GM18505 (cell line): Measurements from ENCODE around the gene PRPF18.

Experiments used
- ATAC-seq: cut with Tn5 transposase; IDR thresholded peaks from one replicate; pipeline ENCODE4 v1.9.1; 2021; ENCODE audit not compliant: unreplicated experiment
- POLR2A ChIP-seq: IDR thresholded peaks from 4 replicates; pipeline ENCODE4 v1.6.1; 2011; ENCODE audit warnings: borderline replicate concordance; ENCODE audit not compliant: insufficient read depth, insufficient read length; ENCODE audit errors: extremely low read depth

Gene PRPF18

GRCh38 chr10:13658871-13659685 lies 72.3 kb downstream of the PRPF18 start:
- no peak for TF ChIP-seq POLR2A
- ATAC-seq: no peak

DNA sequence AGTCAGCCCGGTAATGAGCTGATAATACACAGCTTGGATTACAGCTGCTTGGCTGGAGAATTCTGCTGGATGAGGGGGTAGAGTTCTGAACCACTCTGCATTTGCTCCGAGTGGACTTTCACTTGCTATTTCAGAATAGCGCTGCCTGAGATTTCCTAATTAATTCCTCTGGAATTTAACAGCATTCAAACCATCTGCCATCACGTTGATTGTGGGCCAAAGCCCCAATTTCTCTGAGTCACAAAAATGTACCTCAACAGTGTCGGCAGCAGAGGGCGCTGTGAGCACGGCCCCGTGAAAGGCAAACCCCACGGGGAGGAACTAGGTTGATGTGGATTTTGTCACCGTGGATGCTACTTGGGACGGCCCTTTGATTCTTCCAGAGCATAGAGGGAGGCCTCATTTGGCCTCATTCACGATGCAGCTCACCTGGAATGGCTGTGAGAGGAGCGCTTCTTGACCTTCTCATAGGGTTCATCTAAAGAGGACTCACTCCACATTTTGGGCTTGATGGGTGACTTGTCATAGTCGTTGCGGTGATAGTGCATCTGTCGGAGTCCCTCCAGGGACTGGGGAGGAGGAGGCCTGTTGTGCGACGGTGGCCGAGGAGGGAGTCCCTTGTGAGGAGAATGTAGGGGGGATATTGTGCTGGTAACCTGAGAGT lies 73.3 kb downstream of the PRPF18 start:
- no peak for TF ChIP-seq POLR2A
- ATAC-seq: no peak

DNA sequence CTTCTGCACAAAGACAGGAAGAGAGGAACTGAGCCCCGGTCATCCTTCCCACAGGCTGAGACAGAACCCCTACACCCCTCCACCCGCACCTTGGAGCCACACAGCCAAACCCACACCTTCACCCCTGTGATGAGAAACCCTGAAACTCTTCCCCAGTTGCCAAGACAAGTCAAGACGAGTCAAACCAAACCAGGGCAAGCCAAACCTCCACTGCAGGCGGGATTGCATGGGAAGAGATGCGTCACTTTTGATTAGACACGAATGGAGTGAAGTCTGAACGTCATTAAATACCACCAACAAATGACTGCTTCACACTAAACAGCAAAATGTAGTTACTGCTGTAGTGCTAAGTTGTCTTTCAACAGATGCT lies 73.8 kb downstream of the PRPF18 start:
- no peak for ATAC-seq
- TF ChIP-seq POLR2A: no peak

- ATAC-seq: no peak
Measured at GRCh38 chr10:13661256-13661655, 74.5 kb downstream of the PRPF18 start.

GRCh38 chr10:13665516-13666262 lies 78.9 kb downstream of the PRPF18 start:
- no peak for ATAC-seq
- TF ChIP-seq POLR2A: no peak

More at GRCh38 chr10:13661256-13661655, 74.5 kb downstream of the PRPF18 start:
- TF ChIP-seq POLR2A: no peak

- no peak for TF ChIP-seq POLR2A
- ATAC-seq: no peak
Measured at GRCh38 chr10:13668126-13668525, 81.4 kb downstream of the PRPF18 start.

DNA sequence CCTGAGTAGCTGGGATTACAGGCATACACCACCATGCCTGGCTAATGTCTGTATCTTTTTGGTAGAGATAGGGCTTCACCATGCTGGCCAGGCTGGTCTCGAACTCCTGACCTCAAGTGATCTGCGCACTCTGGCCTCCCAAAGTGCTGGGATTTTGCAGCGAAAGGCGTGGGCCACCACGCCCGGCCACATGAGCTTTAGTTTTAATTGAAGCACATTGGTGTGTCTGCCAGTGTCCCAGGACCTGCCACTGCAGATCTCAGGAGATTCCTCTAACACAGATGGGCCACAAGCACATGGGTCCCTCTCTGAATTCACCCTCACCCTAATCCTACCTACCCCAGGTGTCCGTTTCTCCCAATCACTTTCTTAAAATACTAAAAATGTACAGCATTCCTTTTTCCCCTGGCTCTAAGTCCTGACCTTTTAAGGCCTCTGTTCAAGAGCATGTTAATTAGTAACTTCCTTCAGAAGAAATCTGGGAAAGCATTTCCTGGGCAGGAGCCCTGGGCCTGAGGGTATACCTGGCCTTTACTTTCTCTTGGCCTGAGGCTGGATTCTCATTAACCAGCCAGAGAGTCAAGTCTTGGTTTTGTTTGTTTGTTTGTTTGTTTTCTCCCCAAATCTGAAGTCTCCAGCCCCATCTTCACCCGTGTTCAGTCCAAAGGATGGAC lies 82.6 kb downstream of the PRPF18 start:
- no peak for ATAC-seq
- no peak for TF ChIP-seq POLR2A

DNA sequence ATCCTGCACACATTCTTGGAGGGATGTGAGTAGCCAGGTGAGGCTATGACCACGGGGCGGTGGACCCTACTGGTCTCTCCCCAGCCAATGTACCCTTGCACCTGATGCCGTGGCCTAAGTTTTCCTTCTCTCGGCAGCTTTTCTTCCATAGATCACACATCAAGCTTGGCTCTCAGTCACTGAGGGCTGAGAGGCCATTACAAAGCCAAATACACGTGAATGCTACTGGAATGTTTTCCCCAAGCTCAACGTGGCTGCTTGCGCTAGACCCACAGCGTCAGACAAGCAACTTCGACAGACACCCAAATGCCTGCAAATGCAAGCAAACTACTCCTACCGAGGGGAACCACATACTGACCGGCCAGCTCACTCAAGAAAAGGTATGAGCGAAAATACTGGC lies 83.1 kb downstream of the PRPF18 start:
- no peak for TF ChIP-seq POLR2A
- no peak for ATAC-seq

GRCh38 chr10:13670311-13670710 lies 83.5 kb downstream of the PRPF18 start:
- TF ChIP-seq POLR2A: no peak
- ATAC-seq: no peak

- TF ChIP-seq POLR2A: no peak
- no peak for ATAC-seq
Measured at GRCh38 chr10:13671904-13672303, 85.1 kb downstream of the PRPF18 start.

- TF ChIP-seq POLR2A: no peak
- ATAC-seq: no peak
Measured at GRCh38 chr10:13672548-13672947, 85.8 kb downstream of the PRPF18 start.

DNA sequence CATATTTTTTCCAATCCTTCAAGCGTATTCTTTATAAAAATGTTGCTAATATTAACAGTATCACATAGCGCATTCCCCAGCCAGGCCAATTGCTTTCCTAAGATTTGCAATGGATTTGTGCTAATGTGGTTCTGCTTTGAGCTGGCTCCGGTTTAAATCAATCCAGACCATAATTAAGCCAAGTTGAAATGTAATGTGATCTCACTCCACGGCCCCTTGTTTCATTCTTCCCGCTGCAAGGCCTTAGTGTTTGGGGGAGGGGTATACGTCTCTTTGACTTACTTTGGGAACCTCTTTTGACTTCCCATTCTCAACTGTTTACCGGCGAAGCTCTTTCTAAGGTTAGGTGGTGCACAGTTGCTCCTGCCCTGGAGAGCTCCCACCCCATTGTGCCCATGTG lies 86.4 kb downstream of the PRPF18 start:
- ATAC-seq: no peak
- TF ChIP-seq POLR2A: no peak

DNA sequence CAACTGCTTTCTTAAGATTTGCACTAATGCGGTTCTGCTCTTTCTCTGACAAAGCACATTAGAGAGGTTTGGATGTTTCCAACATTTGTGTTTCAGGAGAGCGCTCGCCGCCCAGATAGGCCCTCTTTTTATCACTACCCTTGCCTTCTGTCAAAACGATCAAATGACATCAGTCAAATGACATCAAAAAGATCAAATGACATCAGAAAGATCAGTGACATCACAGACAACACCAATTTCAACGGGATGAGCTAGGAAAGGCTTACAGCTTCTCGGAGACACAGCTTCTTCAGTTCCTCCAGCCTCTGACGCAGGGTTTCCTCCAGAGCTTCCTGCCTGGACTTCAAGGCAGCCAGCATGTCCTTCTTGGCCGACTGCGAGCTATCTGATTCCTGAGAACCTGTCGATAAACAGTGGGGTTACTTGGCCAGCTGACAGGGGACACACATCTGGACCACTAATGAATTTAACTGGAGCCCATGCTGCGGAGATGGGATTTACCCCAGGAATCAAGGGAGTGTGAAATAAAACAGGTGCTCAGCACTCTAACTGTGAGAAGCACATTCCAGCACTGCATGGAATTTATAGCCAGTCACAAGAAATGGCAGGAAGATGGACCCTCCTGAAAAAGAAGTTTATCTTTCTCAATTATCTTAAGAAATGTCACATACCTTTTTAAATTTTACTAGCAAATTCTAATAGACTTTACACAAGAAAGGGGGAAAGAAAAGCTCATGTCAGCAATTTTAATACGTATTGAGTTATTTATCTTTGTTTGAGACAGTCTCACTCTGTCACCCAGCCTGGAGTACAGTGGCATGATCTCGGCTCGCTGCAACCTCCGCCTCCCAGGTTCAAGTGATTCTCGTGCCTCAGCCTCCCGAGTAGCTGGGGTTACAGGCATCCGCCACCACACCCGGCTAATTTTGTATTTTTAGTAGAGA lies 88.2 kb downstream of the PRPF18 start:
- TF ChIP-seq POLR2A: no peak
- no peak for ATAC-seq
